Testis (tissue), 3 donors: ENCODE data around the gene SEMA5A. TPM values are rescaled to one million over a fixed set of nuclear protein-coding genes. Genes with fewer than 3 reads are reported as not detected.

Source experiments
- DNase-seq: peaks from one replicate; pipeline ENCODE4 v3.0.0-alpha.2; 2019
- H3K27ac ChIP-seq, 2 donors: fragments of 200-600 bp; sonication (generic); one replicate each; pipeline ENCODE4 v1.5.1; 2019
- H3K27me3 ChIP-seq: fragments of 200-600 bp; sonication (generic); one replicate; pipeline ENCODE4 v1.5.1; 2019
- H3K36me3 ChIP-seq: fragments of 200-600 bp; sonication (generic); one replicate; pipeline ENCODE4 v1.5.1; 2017; ENCODE audit warnings: low read depth; ENCODE audit errors: missing control alignments
- H3K4me1 ChIP-seq: fragments of 200-600 bp; sonication (generic); one replicate; pipeline ENCODE4 v1.5.1; 2019
- H3K4me3 ChIP-seq, 2 donors: fragments of 200-600 bp; sonication (generic); one replicate each; pipeline ENCODE4 v1.5.1; 2017 to 2019
- H3K9me3 ChIP-seq: fragments of 200-600 bp; sonication (generic); one replicate; pipeline ENCODE4 v1.5.1; 2017
- CTCF ChIP-seq, 3 experiments: fragments of 450-650 bp in 2 of 3; fragments of 200-600 bp in 1 of 3; sonication (generic) in 1 of 3; IDR thresholded peaks; one replicate each; pipeline ENCODE4 v1.5.1; 2016 to 2019; ENCODE audit warnings: antibody characterized with exemption in 3 of 3, mild to moderate bottlenecking in 2 of 3, moderate library complexity in 1 of 3
- POLR2A ChIP-seq: fragments of 450-650 bp; IDR thresholded peaks from one replicate; pipeline ENCODE4 v1.6.1; 2017; ENCODE audit warnings: antibody characterized with exemption, mild to moderate bottlenecking, moderate library complexity
- WGBS, 2 donors: methylation state at CpG; one replicate each; pipeline ENCODE4 v1.1.5; 2018; 5-methylcytosine and 5-hydroxymethylcytosine counted together
- intact Hi-C: fragments of 100-400 bp; cut with DNase I; formaldehyde crosslinking; loops from one replicate; pipeline ENCODE4 v1.15.1; 2023; ENCODE audit warnings: low total_unique reads
- polyA plus RNA-seq: library from polyadenylated mRNA; stranded (reverse); fragments of 350-450 nt; fragmentation: Illumina TruSeq; extraction: RNeasy Lipid Tissue Mini Kit (QIAGEN cat#74804); gene quantifications from one replicate; pipeline ENCODE4 v1.2.3, GENCODE V29; 2014; ENCODE audit warnings: low read depth, low replicate concordance; ENCODE audit not compliant: insufficient read depth
- total RNA-seq, 2 donors: library from RNA; depleted of rRNA; stranded (reverse); fragments of >200 nt; gene quantifications; one replicate each; pipeline ENCODE4 v1.2.3, GENCODE V29; 2016

The SEMA5A gene
- total and polyA plus RNA-seq, 3 donors from 2014 or later: 3.4 to 12.8 (median 5.4) TPM

- no peak for DNase-seq
- no peaks in the 10 kb centered on the region for H3K4me1 ChIP-seq
- TF ChIP-seq POLR2A: no peak
- H3K36me3 ChIP-seq: no peaks in the 10 kb centered on the region
- no peak overlapping the region for H3K27ac ChIP-seq
- H3K27me3 ChIP-seq: no peaks in the 10 kb centered on the region
- H3K4me3 ChIP-seq: no peak overlapping the region
- WGBS, 2 donors: 64 to 75% methylated on average over 5 of the region's 5 CpGs
- no peaks in the 10 kb centered on the region for H3K9me3 ChIP-seq
- intact Hi-C loops: no loop called here
Observed at GRCh38 chr5:9558319-9558965, 12.6 kb upstream of the SEMA5A start.

GRCh38 chr5:9557696-9558095 lies 11.8 kb upstream of the SEMA5A start:
- no peaks in the 10 kb centered on the region for H3K9me3 ChIP-seq
- 86 to 94% methylated on average over 2 of the region's 2 CpGs for WGBS, 2 donors

GRCh38 chr5:9555961-9556360 lies 10.1 kb upstream of the SEMA5A start:
- H3K4me3 ChIP-seq: no peak overlapping the region
- H3K36me3 ChIP-seq: no peaks in the 10 kb centered on the region
- intact Hi-C loops: no loop called here
- no peak for TF ChIP-seq CTCF (IDR thresholded peaks at IDR 0.05)
- TF ChIP-seq POLR2A: no peak
- H3K27ac ChIP-seq: no peak overlapping the region
- H3K27me3 ChIP-seq: no peaks in the 10 kb centered on the region
- H3K4me1 ChIP-seq: no peaks in the 10 kb centered on the region
- no peak for DNase-seq
- H3K9me3 ChIP-seq: no peaks in the 10 kb centered on the region
- 96 to 99% methylated on average over 4 of the region's 4 CpGs for WGBS, 2 donors

More at GRCh38 chr5:9557696-9558095, 11.8 kb upstream of the SEMA5A start:
- DNase-seq: no peak
- intact Hi-C loops: no loop called here
- H3K4me3 ChIP-seq: no peak overlapping the region
- no peaks in the 10 kb centered on the region for H3K4me1 ChIP-seq
- H3K27ac ChIP-seq: no peak overlapping the region
- no peaks in the 10 kb centered on the region for H3K36me3 ChIP-seq
- TF ChIP-seq POLR2A (no peak), CTCF (IDR thresholded peaks at IDR 0.05) (no peak)
- no peaks in the 10 kb centered on the region for H3K27me3 ChIP-seq

- TF ChIP-seq POLR2A: no peak
- no peak for TF ChIP-seq CTCF (IDR thresholded peaks at IDR 0.05)
- Histone ChIP-seq H3K27ac (no peak overlapping the region), H3K4me1 (no peaks in the 10 kb centered on the region), H3K27me3 (no peaks in the 10 kb centered on the region), H3K4me3 (no peak overlapping the region), H3K9me3 (no peaks in the 10 kb centered on the region), H3K36me3 (no peaks in the 10 kb centered on the region)
- intact Hi-C loops: no loop called here
- 93 to 95% methylated on average over 5 of the region's 5 CpGs for WGBS, 2 donors
- DNase-seq: no peak
Observed at GRCh38 chr5:9554122-9554521, 8.2 kb upstream of the SEMA5A start.

GRCh38 chr5:9553561-9553960 lies 7.7 kb upstream of the SEMA5A start:
- Histone ChIP-seq H3K27me3 (no peaks in the 10 kb centered on the region), H3K27ac (no peak overlapping the region), H3K9me3 (no peaks in the 10 kb centered on the region), H3K4me3 (no peak overlapping the region), H3K36me3 (no peaks in the 10 kb centered on the region), H3K4me1 (no peaks in the 10 kb centered on the region)
- 92 to 95% methylated on average over 4 of the region's 4 CpGs for whole genome bisulfite sequencing, 2 donors
- no peak for DNase-seq
- TF ChIP-seq CTCF (IDR thresholded peaks at IDR 0.05): no peak
- no peak for TF ChIP-seq POLR2A
- intact Hi-C loops: no loop called here
